Renal cortex interstitium (tissue), 11 donors: ENCODE results near the gene KRTAP4-8. TPM values are rescaled to one million over a fixed set of nuclear protein-coding genes. Genes with fewer than 3 reads are reported as not detected.
"Not testable (repeated sequence)": the region's sequence is repeated elsewhere in the genome, so short reads cannot be mapped to it uniquely, and the experiment has no call there.

ENCODE experiments used
- DNase-seq, 11 donors: peaks; one replicate each; pipeline ENCODE4 v3.0.0-alpha.2; 2013; ENCODE audit warnings: low read depth in 9 of 11, low spot score in 4 of 11; ENCODE audit errors: extremely low read depth in 1 of 11
- polyA plus RNA-seq, 3 donors: library from polyadenylated mRNA; unstranded; fragments of 120-200 nt; gene quantifications; one replicate each; pipeline ENCODE4 v1.2.1, GENCODE V29; 2013; ENCODE audit not compliant: insufficient read length in 3 of 3

The KRTAP4-8 gene
- polyA plus RNA-seq, 3 donors = not detected

DNA sequence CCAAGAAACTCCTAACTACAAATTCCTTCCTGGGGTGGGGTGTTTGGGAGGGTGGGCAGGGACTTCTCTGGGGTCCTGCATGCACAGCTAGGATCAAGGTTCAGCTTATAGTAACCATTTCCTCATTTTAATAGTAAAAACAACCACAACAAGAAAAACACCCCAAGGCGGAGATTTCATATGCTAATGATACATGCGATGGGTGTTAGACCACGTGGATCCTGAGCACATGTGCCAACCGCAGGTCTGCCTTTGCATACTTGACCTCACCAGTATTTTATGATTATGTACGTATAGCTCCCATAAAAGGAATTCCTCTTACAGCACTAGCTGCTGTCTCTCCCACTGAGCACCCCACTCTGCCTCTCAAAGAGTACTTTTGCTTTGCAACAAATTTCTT is 18.4 kb upstream of the KRTAP4-8 start:
- no peak for DNase-seq

- DNase-seq = no peak
These were observed 13.4 kb upstream of the KRTAP4-8 start for GRCh38 chr17:41111151-41111885.

GRCh38 chr17:41108728-41109386 is 10.9 kb upstream of the KRTAP4-8 start:
- not testable (repeated sequence) for DNase-seq

- no peak for DNase-seq
These were observed 10.1 kb upstream of the KRTAP4-8 start for GRCh38 chr17:41107941-41108450.

- DNase-seq = not testable (repeated sequence)
These were observed 7.4 kb upstream of the KRTAP4-8 start, which contains the start of gene KRTAP4-9 for GRCh38 chr17:41105347-41105746. TSS of gene KRTAP4-9 (plus strand) at chr17:41105389. CDS start at chr17:41105389, 0 bp downstream.

GRCh38 chr17:41104386-41105038 is 6.6 kb upstream of the KRTAP4-8 start:
- DNase-seq = not testable (repeated sequence)

GRCh38 chr17:41103896-41104295 is 6.0 kb upstream of the KRTAP4-8 start:
- no peak for DNase-seq

DNA sequence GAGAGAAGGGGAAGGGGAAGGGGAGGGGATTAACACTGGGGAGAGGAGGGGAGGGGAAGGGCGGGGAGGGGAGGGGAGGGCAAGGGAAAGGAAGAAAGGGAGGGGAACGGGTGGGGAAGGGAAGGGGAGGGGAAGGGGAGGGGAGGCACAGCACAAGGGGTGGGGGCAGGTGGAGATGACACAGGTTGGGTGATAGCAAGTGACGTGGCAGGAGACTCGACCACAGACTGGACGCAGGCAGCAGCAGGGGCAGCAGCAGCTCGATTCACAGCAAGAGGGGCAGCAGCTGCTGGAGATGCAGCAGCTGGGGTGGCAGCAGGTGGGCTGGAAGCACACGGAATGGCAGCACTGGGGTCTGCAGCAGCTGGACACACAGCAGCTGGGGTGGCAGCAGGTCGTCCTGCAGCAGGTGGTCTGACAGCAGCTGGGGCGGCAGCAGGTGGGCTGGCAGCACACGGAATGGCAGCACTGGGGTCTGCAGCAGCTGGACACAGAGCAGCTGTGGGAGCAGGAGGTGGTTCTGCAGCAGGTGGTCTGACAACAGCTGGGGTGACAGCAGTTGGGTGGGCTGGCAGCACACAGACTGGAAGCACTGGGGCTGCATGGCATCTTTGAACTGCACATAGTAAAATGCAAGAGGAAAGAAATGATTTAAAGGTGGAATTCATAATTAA is 3.8 kb upstream of the KRTAP4-8 start, which contains the start of gene KRTAP4-16:
KRTAP4-16 (minus strand) TSS at position 624 of the 674 bp plus-strand sequence; CDS start at position 624, 0 bp downstream.
- DNase-seq = no peak

- not testable (repeated sequence) for DNase-seq
These were observed 1.9 kb upstream of the KRTAP4-8 start for GRCh38 chr17:41099682-41100480.

GRCh38 chr17:41098481-41098880 is 539 bp upstream of the KRTAP4-8 start:
- DNase-seq = no peak

GRCh38 chr17:41096055-41096454 is 1.9 kb downstream of the KRTAP4-8 start:
- DNase-seq = no peak

- not testable (repeated sequence) for DNase-seq
These were observed 9.1 kb downstream of the KRTAP4-8 start for GRCh38 chr17:41088760-41089352.

DNA sequence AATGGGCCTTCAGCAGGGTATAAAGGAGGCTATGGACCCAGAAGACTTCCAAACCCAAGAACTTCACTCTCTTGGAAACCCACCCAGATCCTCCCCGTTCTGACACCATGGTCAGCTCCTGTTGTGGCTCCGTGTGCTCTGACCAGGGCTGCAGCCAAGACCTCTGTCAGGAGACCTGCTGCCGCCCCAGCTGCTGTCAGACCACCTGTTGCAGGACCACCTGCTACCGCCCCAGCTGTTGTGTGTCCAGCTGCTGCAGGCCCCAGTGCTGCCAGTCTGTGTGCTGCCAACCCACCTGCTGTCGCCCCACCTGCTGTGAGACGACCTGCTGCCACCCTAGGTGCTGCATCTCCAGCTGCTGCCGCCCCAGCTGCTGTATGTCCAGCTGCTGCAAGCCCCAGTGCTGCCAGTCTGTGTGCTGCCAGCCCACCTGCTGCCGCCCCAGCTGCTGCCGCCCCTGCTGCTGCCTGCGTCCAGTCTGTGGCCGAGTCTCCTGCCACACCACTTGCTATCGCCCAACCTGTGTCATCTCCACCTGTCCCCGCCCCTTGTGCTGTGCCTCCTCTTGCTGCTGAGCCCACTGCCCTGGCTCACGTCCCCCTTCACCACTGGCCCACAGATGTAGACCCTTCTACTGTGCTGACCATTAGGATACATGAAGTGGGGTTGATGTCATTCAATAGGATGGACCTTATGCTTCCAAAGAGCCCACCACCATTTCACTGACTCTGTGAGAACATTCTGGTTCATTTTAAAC is 13.7 kb downstream of the KRTAP4-8 start, which contains the start of gene KRTAP4-7:
KRTAP4-7 (plus strand) TSS at position 51 of the 757 bp plus-strand sequence; CDS start at position 108, 57 bp downstream.
- DNase-seq = not testable (repeated sequence)

DNA sequence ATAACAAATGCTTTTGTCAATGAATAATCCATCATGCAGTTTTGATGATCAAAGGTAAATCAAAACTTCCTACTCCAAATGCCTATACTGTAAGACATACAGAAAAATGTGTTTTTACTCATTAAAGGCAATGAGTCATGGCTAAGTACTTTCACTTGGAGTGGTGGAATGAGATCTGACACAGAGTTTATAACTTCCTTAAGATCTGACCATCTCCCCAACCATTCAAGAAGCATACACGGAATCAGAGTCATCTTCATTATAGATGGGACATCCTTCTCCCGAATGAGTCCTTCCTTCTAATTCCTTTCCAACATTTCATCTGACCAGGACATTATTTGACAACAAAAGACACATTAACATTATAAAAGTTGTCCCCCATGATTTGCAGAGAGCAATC is 14.5 kb downstream of the KRTAP4-8 start:
- DNase-seq = not testable (repeated sequence)

DNA sequence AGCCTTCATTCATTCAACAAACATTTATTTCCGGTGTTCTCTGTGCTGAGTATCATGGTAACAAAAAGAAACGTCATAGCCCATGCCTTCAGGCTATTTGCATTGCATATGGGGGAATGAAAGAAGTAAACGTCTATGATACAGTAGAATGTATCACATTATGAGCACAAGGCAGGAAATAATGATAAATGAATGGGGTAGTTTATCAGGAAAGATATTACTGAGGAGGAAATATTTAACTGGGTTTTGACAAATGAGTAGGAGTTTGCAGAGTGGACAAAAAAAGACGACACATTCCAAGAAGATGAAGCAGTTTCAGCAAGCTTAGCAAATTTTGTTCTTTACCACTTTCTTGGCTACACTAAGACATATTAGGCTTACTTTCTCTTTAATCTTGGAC is 15.3 kb downstream of the KRTAP4-8 start:
- DNase-seq = no peak

GRCh38 chr17:41076788-41077187 is 21.2 kb downstream of the KRTAP4-8 start:
- DNase-seq = no peak

GRCh38 chr17:41073676-41074075 is 24.3 kb downstream of the KRTAP4-8 start:
- DNase-seq = no peak
